ENCODE data around the gene SLC34A1.

DNA sequence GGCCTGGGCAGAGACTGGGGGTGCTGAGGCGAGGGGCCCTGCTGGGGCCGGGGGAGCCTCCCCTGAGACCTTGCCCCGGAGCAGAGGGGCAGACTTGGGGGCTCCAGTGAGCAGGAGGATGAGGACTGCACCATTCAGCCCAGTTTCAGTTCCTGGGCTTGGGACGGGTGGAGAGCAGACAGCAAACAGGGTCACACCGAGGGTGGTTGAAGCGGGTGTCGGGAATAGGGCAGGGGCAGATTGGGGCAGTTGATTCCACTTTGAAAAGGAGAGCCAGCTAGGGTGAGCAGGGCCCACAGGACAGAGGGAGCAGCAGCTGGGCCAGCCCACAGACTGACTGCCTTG lies 46.7 kb downstream of the SLC34A1 start:
- TF ChIP-seq, protein P1, sequence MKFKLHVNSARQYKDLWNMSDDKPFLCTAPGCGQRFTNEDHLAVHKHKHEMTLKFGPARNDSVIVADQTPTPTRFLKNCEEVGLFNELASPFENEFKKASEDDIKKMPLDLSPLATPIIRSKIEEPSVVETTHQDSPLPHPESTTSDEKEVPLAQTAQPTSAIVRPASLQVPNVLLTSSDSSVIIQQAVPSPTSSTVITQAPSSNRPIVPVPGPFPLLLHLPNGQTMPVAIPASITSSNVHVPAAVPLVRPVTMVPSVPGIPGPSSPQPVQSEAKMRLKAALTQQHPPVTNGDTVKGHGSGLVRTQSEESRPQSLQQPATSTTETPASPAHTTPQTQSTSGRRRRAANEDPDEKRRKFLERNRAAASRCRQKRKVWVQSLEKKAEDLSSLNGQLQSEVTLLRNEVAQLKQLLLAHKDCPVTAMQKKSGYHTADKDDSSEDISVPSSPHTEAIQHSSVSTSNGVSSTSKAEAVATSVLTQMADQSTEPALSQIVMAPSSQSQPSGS (CRISPR knock-in tag; IDR thresholded peaks at IDR 0.05) = no peak
- TF ChIP-seq CBX1 (IDR thresholded peaks at IDR 0.05; ENCODE audit: low read depth) (no peak), CTCF (CRISPR knock-in tag; IDR thresholded peaks at IDR 0.05) (no peak), DNMT1 (CRISPR knock-in tag; IDR thresholded peaks at IDR 0.05) (no peak), POLR2A (IDR thresholded peaks at IDR 0.05; ENCODE audit: insufficient read depth in 1 of 2, low read depth in 2 of 2, low read length in 2 of 2) (no peak), ZNF235 (CRISPR knock-in tag; IDR thresholded peaks at IDR 0.05; ENCODE audit: borderline replicate concordance) (no peak), SETDB1 (CRISPR knock-in tag; IDR thresholded peaks at IDR 0.05; ENCODE audit: borderline replicate concordance) (no peak)
- TF ChIP-seq, protein P2, sequence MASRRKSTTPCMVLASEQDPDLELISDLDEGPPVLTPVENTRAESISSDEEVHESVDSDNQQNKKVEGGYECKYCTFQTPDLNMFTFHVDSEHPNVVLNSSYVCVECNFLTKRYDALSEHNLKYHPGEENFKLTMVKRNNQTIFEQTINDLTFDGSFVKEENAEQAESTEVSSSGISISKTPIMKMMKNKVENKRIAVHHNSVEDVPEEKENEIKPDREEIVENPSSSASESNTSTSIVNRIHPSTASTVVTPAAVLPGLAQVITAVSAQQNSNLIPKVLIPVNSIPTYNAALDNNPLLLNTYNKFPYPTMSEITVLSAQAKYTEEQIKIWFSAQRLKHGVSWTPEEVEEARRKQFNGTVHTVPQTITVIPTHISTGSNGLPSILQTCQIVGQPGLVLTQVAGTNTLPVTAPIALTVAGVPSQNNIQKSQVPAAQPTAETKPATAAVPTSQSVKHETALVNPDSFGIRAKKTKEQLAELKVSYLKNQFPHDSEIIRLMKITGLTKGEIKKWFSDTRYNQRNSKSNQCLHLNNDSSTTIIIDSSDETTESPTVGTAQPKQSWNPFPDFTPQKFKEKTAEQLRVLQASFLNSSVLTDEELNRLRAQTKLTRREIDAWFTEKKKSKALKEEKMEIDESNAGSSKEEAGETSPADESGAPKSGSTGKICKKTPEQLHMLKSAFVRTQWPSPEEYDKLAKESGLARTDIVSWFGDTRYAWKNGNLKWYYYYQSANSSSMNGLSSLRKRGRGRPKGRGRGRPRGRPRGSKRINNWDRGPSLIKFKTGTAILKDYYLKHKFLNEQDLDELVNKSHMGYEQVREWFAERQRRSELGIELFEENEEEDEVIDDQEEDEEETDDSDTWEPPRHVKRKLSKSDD (CRISPR knock-in tag; IDR thresholded peaks at IDR 0.05; ENCODE audit: low read depth) = no peak
- TF ChIP-seq, protein P3, sequence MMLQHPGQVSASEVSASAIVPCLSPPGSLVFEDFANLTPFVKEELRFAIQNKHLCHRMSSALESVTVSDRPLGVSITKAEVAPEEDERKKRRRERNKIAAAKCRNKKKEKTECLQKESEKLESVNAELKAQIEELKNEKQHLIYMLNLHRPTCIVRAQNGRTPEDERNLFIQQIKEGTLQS (CRISPR knock-in tag; IDR thresholded peaks at IDR 0.05) = no peak
- TF ChIP-seq, protein P4, sequence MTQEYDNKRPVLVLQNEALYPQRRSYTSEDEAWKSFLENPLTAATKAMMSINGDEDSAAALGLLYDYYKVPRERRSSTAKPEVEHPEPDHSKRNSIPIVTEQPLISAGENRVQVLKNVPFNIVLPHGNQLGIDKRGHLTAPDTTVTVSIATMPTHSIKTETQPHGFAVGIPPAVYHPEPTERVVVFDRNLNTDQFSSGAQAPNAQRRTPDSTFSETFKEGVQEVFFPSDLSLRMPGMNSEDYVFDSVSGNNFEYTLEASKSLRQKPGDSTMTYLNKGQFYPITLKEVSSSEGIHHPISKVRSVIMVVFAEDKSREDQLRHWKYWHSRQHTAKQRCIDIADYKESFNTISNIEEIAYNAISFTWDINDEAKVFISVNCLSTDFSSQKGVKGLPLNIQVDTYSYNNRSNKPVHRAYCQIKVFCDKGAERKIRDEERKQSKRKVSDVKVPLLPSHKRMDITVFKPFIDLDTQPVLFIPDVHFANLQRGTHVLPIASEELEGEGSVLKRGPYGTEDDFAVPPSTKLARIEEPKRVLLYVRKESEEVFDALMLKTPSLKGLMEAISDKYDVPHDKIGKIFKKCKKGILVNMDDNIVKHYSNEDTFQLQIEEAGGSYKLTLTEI (CRISPR knock-in tag; conservative IDR thresholded peaks at IDR 0.05) = no peak
